Suprapubic skin (tissue), 3 donors: ENCODE measurements around the gene FGF12.

Experiments used
- POLR2AphosphoS5 ChIP-seq, 3 donors: sonication (generic); formaldehyde crosslinking; IDR thresholded peaks; one replicate each; pipeline ENCODE4 v1.6.1; 2017; ENCODE audit warnings: antibody characterized with exemption in 3 of 3
- TF ChIP-seq, protein P1 (sequence below), 2 donors: fragments of 200-600 bp in 1 of 2; fragments of 450-650 bp in 1 of 2; sonication (generic) in 1 of 2; IDR thresholded peaks; one replicate each; pipeline ENCODE4 v1.5.1; 2016 to 2019; ENCODE audit warnings: antibody characterized with exemption in 2 of 2, mild to moderate bottlenecking in 1 of 2, moderate library complexity in 1 of 2

DNA sequence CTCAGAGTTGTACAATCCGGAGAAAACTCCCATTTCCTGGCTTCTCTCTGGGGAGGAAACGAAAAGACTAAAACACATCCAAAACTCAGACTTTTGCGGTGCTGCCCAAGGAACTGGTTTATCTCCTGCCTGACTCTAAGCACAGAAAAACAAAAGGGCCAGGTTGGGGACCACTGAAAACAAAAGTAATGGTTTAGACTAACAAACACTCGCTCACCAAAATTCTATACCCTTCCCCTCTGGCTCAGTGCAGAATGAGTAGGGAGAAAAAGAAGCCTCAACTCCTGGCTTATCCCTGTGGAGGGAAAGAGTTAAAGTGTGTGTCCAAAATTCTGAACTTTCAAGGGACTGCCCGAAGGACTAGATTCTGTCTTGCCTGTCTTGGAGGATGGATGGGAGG, 173.6 kb downstream of the FGF12 start:
- TF ChIP-seq, protein P1, sequence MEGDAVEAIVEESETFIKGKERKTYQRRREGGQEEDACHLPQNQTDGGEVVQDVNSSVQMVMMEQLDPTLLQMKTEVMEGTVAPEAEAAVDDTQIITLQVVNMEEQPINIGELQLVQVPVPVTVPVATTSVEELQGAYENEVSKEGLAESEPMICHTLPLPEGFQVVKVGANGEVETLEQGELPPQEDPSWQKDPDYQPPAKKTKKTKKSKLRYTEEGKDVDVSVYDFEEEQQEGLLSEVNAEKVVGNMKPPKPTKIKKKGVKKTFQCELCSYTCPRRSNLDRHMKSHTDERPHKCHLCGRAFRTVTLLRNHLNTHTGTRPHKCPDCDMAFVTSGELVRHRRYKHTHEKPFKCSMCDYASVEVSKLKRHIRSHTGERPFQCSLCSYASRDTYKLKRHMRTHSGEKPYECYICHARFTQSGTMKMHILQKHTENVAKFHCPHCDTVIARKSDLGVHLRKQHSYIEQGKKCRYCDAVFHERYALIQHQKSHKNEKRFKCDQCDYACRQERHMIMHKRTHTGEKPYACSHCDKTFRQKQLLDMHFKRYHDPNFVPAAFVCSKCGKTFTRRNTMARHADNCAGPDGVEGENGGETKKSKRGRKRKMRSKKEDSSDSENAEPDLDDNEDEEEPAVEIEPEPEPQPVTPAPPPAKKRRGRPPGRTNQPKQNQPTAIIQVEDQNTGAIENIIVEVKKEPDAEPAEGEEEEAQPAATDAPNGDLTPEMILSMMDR (IDR thresholded peaks at IDR 0.05), result no peak
- TF ChIP-seq POLR2AphosphoS5 (IDR thresholded peaks at IDR 0.05), result no peak
